Osteoblast (primary cell): ENCODE measurements around the gene ASIC4. TPM values are rescaled to one million over a fixed set of nuclear protein-coding genes. Genes with fewer than 3 reads are reported as not detected.

Experiments
- DNase-seq: peaks from one replicate; pipeline ENCODE4 v3.0.0; 2011; ENCODE audit warnings: low spot score, mixed read lengths; ENCODE audit not compliant: insufficient read length; ENCODE audit errors: missing footprints
- H2AFZ ChIP-seq: 2 replicates; pipeline ENCODE4 v1.6.0; 2011; ENCODE audit warnings: mild to moderate bottlenecking, low read length
- H3K27ac ChIP-seq: 2 replicates; pipeline ENCODE4 v1.5.1; 2011; ENCODE audit warnings: mild to moderate bottlenecking, low read depth, low read length, moderate library complexity
- H3K27me3 ChIP-seq: 2 replicates; pipeline ENCODE4 v1.6.0; 2012; ENCODE audit warnings: mild to moderate bottlenecking, control low read depth, inconsistent platforms, low read length, moderate library complexity; ENCODE audit not compliant: insufficient read depth
- H3K36me3 ChIP-seq: 2 replicates; pipeline ENCODE4 v1.5.1; 2011; ENCODE audit warnings: mild to moderate bottlenecking, low read length, control low read depth, moderate library complexity; ENCODE audit not compliant: insufficient read depth
- H3K4me1 ChIP-seq: 2 replicates; pipeline ENCODE4 v1.5.1; 2011; ENCODE audit warnings: mild to moderate bottlenecking, low read length, control low read depth, moderate library complexity; ENCODE audit not compliant: insufficient read depth
- H3K4me2 ChIP-seq: 2 replicates; pipeline ENCODE4 v1.6.0; 2011; ENCODE audit warnings: mild to moderate bottlenecking, low read length; ENCODE audit not compliant: insufficient read depth
- H3K4me3 ChIP-seq: fragments of 200-600 bp; sonication (generic); 3 replicates; pipeline ENCODE4 v1.5.1; 2012; ENCODE audit warnings: mild to moderate bottlenecking, low read length, inconsistent platforms; ENCODE audit not compliant: insufficient read depth
- H3K79me2 ChIP-seq: 2 replicates; pipeline ENCODE4 v1.6.0; 2012; ENCODE audit warnings: mild to moderate bottlenecking, low read length, control low read depth, inconsistent platforms; ENCODE audit not compliant: insufficient read depth
- H3K9me3 ChIP-seq: 2 replicates; pipeline ENCODE4 v1.5.1; 2011; ENCODE audit warnings: low read depth, low read length, control low read depth
- H4K20me1 ChIP-seq: 2 replicates; pipeline ENCODE4 v1.6.0; 2012; ENCODE audit warnings: mild to moderate bottlenecking, low read length, control low read depth; ENCODE audit not compliant: insufficient read depth
- total RNA-seq: library from RNA; depleted of rRNA; stranded (reverse); fragments of >200 nt; gene quantifications from 2 replicates; pipeline ENCODE4 v1.2.3, GENCODE V29; 2012
- TF ChIP-seq, protein P1 (sequence below): IDR thresholded peaks from 2 replicates; pipeline ENCODE4 v1.5.1; 2011; ENCODE audit warnings: mild to moderate bottlenecking, low read depth, low read length, moderate library complexity; ENCODE audit errors: extremely low read depth

ASIC4 gene
- total RNA-seq, 1 donor: not detected

DNA sequence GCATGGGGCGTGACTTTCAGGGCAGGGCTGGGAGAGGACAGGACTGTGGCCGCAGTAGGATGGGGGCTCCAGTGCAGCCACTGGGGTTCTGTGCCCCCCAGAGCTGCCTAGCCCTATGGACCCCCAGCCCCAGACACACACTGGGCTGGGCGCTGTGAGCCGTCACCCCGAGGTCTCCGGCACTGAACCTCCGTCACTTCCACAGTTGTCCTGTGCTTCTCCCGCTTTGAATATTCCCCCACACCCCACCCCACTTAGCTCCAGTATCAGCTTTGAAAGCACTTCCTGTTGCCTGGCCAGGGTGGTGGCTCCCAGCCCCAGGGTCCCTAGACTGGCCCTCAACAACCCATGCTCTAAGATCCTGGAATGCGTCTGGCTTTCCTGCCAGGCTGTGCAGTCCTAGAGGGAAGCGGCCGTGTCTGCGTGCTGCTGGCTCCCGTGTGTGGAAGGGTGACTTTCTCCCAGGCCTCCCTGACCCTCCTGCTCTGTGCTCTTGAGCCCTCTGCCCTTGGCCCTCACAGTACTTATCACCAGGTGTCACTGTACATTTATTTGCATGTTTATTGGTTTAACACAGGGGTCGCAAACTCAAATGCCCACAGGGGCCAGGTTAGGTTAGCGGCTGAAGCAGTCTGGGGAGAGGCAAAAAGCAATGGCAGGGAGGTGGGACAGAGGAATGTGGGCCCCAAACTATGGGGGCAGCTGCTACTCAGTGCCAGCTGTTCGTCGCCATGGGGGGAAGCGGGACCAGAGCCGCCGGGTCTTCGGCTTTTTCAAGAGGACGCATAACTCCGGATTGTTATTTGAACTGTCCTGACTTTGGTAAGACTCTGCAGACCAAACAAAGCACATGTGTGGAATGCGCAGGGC lies 47.1 kb downstream of the ASIC4 start:
- no peak overlapping the region for H3K4me3 ChIP-seq
- H3K36me3 ChIP-seq: no peaks in the 10 kb centered on the region
- H3K27me3 ChIP-seq: no peaks in the 10 kb centered on the region
- H3K9me3 ChIP-seq: no peaks in the 10 kb centered on the region
- H3K27ac ChIP-seq: no peak overlapping the region
- no peaks in the 10 kb centered on the region for H3K4me1 ChIP-seq
- H3K79me2 ChIP-seq: no peaks in the 10 kb centered on the region
- no peak overlapping the region for H3K4me2 ChIP-seq
- TF ChIP-seq, protein P1, sequence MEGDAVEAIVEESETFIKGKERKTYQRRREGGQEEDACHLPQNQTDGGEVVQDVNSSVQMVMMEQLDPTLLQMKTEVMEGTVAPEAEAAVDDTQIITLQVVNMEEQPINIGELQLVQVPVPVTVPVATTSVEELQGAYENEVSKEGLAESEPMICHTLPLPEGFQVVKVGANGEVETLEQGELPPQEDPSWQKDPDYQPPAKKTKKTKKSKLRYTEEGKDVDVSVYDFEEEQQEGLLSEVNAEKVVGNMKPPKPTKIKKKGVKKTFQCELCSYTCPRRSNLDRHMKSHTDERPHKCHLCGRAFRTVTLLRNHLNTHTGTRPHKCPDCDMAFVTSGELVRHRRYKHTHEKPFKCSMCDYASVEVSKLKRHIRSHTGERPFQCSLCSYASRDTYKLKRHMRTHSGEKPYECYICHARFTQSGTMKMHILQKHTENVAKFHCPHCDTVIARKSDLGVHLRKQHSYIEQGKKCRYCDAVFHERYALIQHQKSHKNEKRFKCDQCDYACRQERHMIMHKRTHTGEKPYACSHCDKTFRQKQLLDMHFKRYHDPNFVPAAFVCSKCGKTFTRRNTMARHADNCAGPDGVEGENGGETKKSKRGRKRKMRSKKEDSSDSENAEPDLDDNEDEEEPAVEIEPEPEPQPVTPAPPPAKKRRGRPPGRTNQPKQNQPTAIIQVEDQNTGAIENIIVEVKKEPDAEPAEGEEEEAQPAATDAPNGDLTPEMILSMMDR: no peak
- DNase-seq: peak; percentile 76
- no peak overlapping the region for H2AFZ ChIP-seq
- H4K20me1 ChIP-seq: peaks cover 5% of the 10 kb centered on the region

DNA sequence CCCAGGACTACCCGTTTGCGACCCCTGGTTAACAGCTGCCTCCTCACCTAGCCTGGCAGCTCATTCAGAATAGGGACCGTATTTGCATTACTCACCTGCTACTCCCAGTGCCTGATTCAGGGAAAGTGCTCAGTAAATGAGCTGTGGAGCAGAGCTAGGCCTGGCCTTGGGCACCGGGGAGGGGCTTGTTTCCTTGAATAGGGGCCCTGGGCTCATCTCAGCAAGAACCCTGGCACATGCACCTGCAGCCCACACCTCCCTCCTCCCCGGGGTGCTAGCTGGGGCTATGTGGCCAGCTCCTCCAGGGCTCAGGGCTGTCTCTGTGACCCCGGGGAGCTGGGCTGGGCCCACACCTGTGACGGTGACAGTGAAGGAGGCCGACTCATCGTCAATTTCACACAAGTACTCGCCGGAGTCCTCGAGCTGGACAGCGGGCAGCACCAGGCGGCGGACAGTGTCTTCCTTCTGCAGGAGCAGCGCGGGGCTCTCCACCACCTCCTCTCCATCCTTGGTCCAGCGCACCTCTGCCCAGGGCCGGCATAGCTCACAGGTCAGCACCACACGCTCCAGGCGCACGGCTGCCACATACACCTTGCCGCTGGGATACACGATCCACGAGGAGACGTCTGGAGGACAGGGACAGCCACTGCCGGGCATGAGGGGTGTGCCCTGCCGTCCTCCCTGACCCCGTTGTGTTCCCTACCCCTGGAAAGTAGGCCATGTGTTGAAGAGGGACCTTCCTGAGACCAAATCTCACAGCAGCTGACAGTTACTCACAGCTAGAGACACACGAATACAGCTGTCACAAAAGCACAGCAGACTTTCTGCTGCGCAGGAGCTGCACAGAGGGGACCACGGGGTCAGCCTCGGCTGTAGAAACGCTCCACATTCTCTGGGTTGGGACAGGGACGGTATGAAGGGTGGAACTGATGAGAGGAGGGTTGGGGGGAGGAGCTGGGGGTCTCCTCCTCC lies 48.1 kb downstream of the ASIC4 start:
- Histone ChIP-seq H3K36me3 (no peaks in the 10 kb centered on the region), H2AFZ (no peak overlapping the region), H3K4me3 (no peak overlapping the region), H3K9me3 (no peaks in the 10 kb centered on the region), H3K4me2 (no peak overlapping the region), H3K4me1 (no peaks in the 10 kb centered on the region), H3K79me2 (no peaks in the 10 kb centered on the region), H4K20me1 (peaks cover 8% of the 10 kb centered on the region), H3K27me3 (no peaks in the 10 kb centered on the region), H3K27ac (no peak overlapping the region)
- TF ChIP-seq, protein P1: no peak
- peak; percentile 55 for DNase-seq

DNA sequence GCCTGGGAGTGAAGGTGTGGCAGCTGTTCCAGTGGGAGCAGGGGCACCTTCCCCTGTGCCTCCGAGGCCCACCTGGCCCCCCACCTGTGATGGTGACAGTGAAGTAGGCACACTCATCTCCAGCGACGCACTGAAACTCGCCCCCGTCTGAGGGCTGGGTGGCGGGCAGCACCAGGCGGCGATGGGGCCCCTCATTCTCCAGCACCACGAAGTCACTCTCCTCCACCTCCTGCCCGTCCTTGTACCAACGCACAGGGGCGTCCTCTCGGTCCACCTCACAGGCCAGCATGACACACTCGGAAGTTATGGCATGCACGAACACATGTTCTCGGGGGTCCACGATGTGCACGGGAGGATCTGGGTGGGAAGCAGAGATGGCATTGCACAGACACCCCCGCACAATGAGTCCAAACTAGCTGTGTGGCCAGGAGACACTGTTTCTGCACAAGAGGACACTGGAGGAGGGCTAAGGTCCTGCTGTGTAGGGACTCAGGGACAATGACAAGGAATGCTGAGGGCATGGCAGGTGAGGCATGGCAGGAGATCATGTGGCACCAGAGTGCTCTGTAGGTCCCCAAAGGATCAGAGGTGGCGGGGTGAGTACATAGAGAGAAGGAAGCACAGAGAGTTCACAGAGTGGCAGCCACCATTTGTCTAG lies 49.1 kb downstream of the ASIC4 start:
- TF ChIP-seq, protein P1: no peak
- no peak overlapping the region for H3K4me3 ChIP-seq
- peaks cover 8% of the 10 kb centered on the region for H4K20me1 ChIP-seq
- H3K36me3 ChIP-seq: no peaks in the 10 kb centered on the region
- H3K27ac ChIP-seq: no peak overlapping the region
- H3K9me3 ChIP-seq: no peaks in the 10 kb centered on the region
- no peak overlapping the region for H3K4me2 ChIP-seq
- no peaks in the 10 kb centered on the region for H3K27me3 ChIP-seq
- H3K79me2 ChIP-seq: no peaks in the 10 kb centered on the region
- H3K4me1 ChIP-seq: no peaks in the 10 kb centered on the region
- DNase-seq: peak; percentile 65
- no peak overlapping the region for H2AFZ ChIP-seq
